ENCODE measurements around the gene FOSB.
"Not testable (repeated sequence)": the region's sequence is repeated elsewhere in the genome, so short reads cannot be mapped to it uniquely, and the experiment has no call there.

FOSB gene

DNA sequence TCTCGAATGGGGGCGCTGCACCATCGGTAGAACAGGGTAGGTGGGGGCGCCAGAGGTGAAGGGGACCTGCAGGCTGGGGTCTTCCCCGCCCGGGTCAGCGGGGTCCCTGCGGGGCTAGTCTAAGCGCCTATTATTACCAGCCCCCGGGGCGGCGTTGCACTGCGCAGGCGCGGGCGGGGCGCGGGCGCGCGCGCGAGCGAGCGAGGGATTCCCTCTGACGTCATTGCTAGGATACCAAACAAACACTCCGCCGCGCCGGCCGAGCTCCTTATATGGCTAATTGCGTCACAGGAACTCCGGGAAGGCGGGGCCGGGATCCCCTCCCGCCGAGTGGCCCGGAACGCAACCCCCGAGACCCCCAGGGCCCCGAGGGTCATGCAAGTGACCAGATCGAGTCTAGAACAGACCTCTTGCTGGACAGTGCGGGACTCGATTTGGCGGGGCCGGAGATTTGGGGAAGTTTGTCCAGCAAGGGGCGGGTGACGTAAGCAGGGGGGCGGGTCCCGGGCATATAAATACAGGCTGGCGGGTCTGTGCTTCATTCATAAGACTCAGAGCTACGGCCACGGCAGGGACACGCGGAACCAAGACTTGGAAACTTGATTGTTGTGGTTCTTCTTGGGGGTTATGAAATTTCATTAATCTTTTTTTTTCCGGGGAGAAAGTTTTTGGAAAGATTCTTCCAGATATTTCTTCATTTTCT, at the start of gene FOSB:
FOSB (plus strand) TSS at position 541 of the 703 bp plus-strand sequence. CDS start 591 bp downstream, outside the sequence.
- peak; percentile 89 for DNase-seq

- DNase-seq: no peak
Observed at GRCh38 chr19:45418802-45419201, 49.0 kb upstream of the FOSB start.

GRCh38 chr19:45419396-45419795, 48.4 kb upstream of the FOSB start:
- DNase-seq: no peak

DNA sequence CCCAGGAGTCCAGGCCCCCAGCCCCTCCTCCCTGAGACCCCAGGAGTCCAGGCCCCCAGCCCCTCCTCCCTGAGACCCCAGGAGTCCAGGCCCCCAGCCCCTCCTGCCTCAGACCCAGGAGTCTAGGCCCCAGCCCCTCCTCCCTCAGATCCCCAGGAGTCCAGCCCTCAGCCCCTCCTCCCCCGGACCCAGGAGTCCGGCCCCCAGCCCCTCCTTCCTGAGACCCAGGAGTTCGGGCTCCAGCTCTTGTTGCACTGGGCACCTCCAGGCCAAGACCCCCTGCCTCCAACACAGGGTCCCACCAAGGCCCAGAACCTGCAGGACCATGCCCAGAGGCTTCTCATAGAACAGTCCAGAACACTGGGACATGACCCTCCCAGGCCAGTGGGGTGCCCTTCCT, 47.9 kb upstream of the FOSB start:
- no peak for DNase-seq

GRCh38 chr19:45420356-45420755, 47.4 kb upstream of the FOSB start:
- DNase-seq: no peak

- no peak for DNase-seq
Observed at GRCh38 chr19:45420871-45421270, 46.9 kb upstream of the FOSB start.

DNA sequence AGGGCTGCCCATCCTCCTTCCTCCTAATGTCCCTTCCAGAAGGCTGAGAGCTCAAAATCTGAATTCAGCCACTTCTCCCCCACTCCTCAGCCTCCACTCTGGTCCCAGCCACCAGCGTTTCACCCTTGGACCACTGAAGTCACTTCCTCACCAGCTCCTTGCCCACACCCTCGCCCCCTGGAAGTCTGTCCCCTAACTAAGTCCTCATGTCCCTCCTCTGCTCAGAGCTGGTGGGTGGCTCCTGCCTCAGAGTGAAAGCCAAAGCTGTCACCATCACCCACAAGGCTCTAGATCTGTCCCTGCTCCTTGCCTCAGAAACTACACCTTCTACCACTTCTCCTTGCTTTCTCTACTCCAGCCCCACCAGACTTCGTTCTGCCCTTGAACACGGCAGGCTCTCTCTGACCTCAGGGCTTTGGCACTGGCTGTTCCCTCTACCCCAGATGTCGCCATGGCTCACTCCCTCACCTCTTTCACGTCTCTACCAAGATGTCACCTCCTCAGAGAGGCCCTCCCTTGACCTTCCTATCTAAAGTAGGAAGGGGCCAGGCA, 45.8 kb upstream of the FOSB start:
- no peak for DNase-seq

DNA sequence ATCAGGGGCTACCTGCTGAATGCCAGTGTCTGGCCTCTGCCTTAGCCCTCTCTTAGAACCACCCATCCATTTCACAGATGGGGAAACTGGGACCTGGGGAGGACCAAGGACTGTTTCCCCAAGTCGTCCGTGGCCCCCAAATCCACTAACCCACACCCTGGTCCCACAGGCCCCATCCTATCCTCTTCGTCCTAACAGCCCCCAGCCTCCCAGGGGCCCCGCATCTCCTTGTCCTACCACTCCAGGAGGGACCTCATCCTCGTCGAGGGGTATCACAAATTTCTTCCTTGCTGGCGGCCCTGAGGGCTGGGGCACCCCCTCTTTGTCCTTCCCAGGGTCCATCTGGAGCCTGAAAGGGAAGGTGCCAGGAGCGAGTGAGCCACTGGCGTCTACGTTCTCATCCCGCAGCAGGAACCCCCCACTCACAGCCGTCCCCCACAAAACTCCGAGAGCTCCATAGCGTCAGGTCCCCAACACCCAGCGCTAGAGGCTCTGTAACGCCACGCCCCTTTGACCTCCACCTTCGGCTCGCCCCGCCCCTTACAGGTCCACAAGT, 44.7 kb upstream of the FOSB start:
- DNase-seq: peak; percentile 76

DNA sequence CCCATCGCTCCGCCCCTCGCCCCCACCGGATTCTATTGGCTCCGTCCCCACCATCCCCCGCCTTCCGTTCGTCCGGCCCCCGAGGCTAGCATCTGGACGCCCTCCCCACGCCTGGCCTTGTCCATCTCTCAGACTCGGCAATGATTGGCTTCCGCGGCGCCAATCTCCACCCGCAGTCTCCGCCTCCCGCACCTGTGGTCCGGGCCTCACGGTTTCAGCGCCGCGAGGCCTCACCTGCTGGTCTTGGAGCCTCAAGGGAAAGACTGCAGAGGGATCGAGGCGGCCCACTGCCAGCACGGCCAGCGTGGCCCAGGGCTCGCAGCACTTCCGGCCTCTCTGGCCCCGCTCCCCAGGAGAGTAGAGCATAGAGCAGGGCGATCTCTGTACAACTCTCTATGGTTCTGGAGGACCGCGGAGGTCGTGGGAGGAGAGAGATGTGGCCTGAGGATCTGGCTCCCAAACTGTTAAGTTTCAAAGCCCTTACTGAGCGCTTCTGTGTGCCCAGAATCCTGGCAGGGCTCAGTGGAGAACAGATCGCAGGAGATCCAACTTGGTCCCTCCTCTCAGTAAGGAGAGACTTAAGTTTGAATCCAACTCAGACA, 44.1 kb upstream of the FOSB start, which contains the start of gene ERCC1:
ERCC1 (minus strand) TSS at position 329 of the 602 bp plus-strand sequence. CDS start 543 bp downstream, outside the sequence.
- peak; percentile 66 for DNase-seq

DNA sequence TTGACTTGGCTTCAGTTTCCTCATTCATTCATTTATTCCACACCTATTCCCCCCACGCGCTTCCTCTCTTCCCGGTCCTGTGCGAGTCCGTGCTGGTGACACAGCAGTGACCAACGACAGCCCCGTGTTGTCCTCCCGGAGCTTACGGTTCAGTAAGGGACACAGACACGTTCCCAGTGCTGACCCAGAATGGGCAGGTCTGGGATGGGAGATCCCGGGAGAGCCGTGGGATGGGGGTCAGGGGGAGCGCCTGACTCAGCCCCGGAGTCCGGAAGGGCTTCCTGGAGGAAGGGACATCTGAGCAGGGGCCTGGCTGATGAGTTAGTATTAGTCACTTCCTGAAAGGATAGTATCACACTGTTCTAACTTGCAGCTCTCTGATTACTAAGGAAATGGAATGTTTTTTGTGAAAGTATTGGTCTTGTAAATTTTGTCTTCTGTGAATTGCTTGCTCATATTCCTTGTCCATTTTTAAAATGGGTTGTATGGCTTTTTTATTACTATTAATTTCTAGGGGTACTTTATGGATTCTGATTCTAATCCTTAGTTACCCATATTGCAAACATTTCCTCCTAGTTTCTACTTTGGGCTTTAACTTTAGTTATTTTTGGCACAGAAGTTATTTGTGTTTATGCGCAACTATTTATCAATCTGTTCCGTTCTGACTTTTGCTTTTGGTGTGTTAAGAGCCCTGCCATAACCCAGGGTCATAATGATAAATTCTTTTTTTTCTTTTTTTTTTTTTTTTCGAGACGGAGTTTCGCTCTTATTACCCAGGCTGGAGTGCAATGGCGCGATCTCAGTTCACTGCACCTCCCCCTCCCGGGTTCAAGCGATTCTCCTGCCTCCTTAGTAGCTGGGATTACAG, 43.4 kb upstream of the FOSB start:
- DNase-seq: peak; percentile 37

DNA sequence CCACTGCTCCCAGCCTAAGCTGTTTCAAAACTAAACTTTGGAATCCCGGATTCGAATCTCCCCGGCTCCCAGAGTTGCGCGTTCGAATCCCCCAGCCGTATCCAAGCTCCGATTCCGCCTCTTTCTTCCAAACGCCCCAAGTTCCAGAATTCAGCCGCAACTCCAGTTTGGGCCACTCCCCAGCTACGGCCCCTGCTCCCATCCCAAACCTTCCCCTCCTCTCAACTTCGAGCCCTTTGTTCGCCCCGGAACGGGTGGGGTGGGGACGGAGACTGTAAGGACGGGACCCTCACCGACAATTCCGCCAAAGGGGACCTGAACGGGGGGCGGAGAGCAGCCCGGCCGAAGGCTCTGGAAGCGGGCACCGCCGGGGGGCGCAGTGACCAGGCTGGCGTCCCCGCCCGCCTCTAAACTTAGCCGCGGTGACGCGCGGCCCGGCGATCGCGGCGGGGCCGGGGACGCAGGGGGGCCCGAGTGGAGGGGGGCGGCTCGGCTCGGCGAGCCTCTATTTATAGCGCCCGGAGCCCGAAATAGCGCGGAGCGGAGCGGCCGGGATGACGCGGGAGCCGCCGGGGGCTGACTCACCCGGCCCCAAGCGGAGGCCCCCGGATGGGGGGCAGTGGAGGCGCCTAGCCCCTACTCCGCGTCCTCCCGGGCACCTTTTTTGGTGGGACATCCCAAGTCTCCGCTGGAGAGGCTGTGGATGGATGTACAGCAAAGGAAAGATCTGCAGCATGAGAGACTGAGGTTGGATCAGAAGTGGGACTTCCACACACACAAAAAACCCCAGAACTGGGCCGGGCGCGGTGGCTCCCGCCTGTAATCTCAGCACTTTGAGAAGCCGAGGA, 39.2 kb upstream of the FOSB start:
- DNase-seq: no peak

DNA sequence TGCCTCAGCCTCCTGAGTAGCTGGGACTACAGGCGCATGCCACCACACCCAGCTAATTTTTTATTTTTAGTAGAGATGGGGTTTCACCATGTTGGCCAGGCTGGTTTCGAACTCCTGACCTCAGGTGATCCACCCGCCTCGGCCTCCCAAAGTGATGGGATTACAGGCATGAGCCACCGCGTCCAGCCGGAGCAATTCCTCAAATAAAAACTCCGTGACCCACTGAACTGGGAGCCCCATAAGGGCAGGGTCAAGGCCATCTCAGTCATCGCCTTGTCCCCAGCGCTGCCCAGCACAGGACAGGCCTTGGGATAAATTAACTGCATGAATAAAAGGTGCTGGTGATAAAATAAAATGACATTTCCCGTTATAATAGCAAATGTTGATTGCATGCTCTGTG, 37.9 kb upstream of the FOSB start:
- not testable (repeated sequence) for DNase-seq

GRCh38 chr19:45431008-45431407, 36.8 kb upstream of the FOSB start:
- DNase-seq: not testable (repeated sequence)

- DNase-seq: not testable (repeated sequence)
Observed at GRCh38 chr19:45432543-45432942, 35.3 kb upstream of the FOSB start.

DNA sequence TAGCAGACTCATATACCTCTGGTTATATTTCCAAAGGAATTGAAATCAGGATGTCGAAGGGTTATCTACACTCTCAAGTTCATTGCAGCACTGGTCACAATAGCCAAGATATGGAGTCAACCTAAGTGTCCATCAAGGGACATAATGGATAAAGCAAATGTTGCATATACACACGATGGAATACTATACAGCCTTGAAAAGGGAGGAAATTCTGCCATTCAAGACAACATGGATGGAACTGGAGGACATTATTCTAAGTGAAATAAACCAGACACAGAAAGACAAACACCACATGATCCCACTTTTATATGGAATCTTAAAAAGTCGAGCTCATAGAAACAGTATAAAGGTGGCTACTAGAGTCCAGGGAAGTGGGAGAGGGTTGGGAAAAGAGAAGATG, 30.5 kb upstream of the FOSB start:
- no peak for DNase-seq

GRCh38 chr19:45439190-45439568, 28.6 kb upstream of the FOSB start:
- DNase-seq: no peak

DNA sequence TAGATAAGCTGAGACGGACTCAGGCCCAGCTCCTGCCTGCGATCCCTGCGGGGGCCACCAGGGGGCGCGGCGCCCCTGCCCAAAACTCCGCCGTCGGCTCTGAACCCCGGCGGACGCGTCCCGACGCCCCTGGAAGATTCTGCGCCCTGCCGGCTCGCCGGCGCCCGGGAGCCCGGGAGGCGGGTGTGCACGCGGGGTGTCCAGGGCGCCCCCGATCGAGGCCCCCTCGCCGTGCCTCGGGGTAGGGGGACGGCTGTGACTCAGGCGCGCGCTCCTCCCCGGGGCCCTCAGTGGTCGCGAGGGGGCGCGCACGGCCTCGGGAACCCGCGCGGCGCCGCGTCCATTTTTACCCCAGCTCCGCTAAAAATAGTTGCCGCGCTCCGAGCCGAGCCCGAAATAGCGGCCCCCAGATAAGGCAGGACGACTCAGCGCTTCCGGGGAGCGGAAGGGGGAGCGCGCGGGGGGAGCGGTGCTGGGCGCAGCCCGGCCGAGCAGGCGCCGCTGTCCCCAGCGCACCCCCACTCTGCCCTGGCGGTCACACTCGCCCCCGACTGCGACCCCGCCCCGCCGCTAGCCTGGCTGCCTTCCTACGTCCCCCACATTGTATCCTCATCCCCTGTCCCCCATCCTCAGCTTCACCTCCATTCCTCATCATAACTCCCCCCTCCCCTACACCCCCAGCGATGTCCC, 28.1 kb upstream of the FOSB start:
- peak; percentile 82 for DNase-seq

DNA sequence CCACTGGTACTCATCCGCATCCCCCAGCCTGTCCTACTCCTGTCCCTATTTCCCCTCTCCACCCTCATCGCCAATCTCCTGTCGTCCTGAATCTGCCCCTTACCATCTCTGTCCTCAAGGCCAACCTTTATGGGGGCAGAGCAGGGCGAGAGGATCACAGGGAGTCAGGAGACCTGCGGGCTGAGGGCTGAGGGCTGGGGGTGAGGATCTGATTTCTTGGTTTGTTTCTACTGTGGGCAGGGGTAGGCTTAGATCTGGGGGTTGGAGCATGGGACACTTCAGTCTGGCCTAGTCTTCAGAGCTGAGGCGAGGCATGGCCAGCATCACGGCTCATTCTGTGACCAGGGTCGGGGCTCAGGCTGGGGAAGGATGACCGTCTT, 27.5 kb upstream of the FOSB start:
- no peak for DNase-seq

DNA sequence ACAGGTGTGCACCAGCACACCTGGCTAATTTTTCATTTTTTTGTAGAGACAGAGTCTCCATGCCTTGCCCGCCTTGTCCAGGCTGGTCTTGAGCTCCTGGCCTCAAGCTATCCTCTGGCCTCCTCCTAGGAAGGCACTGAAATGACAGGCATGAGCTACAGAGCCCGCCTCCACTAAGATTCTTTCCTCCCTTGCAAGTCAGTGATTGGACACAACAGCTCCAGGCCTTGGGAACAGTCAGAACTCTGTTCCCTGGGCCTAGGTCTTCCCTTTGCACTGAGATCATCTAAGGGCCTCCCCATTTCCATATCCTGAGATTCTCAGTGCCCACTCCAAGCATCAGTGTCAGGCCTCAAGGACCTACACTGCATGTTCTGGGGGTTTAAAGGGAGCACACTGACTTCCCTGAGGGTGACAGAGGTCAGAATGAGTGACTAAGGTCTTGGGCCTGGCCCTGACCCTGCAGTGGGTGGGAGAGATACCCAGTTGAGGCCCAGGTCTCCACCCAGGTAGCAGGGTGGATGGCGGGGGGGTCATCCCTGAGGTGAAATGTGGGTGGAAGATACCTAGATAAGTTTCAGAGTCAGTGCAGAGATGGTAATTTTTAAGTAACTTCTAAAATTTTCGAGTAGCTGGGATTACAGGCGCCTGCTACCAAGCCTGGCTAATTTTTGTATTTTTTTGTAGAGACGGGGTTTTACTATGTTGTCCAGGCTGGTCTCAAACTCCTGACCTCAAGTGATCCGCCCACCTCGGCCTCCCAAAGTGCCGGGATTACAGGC, 26.7 kb upstream of the FOSB start:
- no peak for DNase-seq

DNA sequence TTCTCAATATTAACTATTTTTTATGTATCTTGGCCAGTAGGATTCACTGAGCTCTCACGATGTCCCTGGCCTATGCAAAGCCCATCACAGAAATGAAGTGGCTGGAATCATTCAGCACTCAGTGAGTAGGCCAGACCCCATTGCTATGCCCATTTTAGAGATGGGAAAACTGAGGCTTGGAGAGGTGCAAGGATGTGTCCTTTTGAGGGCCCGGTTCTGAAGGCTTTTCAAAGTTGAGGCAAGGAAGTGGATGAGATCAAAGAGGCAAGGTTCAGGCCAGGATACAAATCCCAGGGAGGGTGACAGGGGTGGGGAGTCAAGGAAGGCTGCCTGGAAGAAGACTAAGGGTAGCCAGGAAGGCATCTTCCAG, 25.4 kb upstream of the FOSB start:
- no peak for DNase-seq
